GM12874 (cell line): ENCODE results near the gene SMARCB1.

Source experiments
- TF ChIP-seq, protein P1 (sequence below): IDR thresholded peaks from 2 replicates; pipeline ENCODE4 v1.5.1; 2011; ENCODE audit warnings: low read depth, mild to moderate bottlenecking, control low read depth, low read length, moderate library complexity; ENCODE audit not compliant: insufficient read depth

The SMARCB1 gene

DNA sequence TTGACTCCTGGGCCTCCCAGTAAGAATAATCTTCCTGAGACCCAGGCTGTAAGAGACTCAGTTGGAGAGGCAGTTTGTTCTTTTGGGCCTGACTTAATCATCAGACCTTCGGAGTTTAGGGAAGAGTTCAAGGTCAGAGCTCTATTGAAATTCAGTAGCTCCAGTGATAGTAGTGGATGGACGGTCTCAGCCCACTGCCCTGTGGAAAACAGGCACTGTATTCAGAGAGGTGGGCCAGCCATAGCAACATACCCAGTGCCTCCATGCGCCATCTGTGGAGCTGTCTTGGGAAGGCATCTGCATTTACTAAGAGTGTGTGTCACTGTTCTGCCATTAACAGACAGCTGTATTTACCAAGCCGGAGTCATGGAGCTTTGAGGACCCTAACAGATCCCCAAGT, 2.9 kb downstream of the SMARCB1 start:
- TF ChIP-seq, protein P1, sequence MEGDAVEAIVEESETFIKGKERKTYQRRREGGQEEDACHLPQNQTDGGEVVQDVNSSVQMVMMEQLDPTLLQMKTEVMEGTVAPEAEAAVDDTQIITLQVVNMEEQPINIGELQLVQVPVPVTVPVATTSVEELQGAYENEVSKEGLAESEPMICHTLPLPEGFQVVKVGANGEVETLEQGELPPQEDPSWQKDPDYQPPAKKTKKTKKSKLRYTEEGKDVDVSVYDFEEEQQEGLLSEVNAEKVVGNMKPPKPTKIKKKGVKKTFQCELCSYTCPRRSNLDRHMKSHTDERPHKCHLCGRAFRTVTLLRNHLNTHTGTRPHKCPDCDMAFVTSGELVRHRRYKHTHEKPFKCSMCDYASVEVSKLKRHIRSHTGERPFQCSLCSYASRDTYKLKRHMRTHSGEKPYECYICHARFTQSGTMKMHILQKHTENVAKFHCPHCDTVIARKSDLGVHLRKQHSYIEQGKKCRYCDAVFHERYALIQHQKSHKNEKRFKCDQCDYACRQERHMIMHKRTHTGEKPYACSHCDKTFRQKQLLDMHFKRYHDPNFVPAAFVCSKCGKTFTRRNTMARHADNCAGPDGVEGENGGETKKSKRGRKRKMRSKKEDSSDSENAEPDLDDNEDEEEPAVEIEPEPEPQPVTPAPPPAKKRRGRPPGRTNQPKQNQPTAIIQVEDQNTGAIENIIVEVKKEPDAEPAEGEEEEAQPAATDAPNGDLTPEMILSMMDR = no peak

DNA sequence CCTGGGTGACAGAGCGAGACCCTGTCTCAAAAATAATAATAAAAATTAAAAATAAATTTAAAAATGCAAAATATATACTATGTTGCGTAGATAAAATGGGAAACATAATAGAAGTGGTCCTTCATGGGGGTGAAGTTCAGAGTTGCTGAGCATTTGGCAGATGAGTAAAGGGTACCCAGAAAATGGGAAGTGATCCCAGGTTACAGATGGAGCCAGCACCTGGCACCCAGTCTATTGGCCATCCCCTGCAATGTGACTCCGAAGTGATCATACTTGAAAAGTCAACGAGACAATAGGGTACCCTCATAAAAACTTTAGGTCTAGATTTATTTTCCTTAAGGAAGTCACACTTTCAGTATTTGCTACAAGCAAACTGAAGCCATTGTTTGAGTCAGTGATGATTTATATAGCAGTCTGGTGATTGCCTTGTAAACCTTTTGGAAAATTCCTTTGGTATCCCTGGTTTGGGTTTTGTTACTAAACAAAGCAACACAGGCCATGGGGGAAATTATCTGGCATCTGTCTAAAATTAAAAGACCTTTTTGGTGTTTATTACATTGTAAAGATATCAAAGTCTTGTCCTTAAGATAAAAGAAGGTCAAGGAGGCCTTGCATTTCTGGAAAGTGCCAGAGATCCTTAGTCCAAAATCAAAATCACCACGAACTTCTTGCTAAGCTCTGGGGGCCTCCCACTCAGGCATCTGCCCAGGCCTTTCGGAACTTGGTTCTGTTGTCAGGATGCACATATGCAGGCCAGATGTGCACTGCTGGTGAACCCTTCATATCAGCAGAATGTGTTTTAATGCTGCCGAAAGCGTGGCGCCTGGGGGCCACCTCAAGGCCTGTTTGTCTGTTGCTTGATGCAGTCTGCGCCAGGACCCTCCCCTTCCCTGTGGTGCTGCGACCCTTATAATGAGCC, 4.3 kb downstream of the SMARCB1 start:
- TF ChIP-seq, protein P1 = no peak

DNA sequence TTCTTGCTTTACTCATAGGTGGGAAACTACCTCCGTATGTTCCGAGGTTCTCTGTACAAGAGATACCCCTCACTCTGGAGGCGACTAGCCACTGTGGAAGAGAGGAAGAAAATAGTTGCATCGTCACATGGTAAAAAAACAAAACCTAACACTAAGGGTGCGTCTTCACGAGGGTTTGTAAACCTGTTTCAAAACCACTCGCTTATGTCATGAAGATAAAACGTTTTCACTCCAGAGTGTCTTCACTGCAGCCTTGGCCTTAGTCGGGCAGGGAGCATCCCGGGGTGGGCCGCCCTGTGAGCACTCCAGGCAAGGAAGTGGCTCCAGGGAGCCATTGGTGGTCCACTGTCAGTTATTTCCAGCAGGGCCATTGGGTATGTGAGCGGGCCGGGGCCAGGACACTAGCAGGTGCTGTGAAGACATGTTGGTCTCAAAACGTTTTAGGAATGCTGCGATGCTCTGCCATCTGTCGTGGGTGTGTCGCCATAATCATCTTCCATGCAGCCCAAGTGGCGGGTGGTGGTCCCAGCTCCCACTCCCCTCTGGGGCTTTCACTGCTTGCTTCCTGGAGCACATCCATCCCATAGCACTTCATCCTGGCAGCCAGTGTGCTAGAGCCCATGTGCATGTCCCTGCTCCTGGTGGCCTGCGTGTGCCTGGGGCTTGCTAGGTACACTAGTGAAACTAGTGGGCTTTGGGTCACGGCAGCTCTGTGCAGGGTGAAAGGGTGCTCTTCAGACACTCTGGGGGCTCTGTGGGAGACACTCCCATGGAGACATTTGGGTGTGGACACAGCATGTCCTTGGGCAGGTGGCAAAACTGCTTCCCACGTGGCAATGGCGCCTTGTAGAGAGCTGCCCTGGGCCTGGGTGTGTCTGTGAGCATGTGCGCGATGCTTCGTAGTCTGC, 5.2 kb downstream of the SMARCB1 start:
- TF ChIP-seq, protein P1 = no peak

DNA sequence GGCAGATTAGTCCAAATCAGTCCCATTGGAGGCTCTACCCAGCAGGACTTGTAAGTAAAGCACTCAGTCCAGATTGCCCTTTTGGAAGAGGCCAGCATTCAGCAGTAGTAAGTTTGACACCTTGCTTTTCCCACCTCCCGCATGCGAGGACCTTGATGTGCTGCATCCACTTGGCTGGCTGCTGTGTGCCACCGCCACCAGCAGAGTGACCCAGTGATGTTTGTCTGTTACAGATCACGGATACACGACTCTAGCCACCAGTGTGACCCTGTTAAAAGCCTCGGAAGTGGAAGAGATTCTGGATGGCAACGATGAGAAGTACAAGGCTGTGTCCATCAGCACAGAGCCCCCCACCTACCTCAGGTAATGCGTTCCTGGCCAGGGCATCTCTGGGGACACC, 6.6 kb downstream of the SMARCB1 start:
- TF ChIP-seq, protein P1 = no peak

DNA sequence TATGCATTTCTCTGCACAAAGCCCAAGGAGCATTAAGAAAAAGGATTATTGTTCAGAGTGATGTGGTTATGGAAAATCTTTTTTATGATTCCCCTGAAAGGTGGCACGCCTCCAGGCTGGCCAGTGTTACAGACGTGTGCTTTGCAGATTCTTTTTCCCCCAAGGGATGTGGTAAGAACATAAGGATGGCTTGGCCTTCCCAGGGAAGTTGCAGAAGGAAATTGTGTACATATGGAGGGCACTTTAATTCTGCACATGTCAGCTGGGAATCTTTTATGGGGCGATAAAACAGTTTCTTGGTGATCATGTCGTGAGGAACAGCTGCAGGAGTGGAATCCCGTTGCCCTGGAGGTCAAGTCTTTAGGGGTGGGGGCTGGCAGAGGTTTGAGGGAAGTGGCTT, 9.7 kb downstream of the SMARCB1 start:
- TF ChIP-seq, protein P1 = no peak

DNA sequence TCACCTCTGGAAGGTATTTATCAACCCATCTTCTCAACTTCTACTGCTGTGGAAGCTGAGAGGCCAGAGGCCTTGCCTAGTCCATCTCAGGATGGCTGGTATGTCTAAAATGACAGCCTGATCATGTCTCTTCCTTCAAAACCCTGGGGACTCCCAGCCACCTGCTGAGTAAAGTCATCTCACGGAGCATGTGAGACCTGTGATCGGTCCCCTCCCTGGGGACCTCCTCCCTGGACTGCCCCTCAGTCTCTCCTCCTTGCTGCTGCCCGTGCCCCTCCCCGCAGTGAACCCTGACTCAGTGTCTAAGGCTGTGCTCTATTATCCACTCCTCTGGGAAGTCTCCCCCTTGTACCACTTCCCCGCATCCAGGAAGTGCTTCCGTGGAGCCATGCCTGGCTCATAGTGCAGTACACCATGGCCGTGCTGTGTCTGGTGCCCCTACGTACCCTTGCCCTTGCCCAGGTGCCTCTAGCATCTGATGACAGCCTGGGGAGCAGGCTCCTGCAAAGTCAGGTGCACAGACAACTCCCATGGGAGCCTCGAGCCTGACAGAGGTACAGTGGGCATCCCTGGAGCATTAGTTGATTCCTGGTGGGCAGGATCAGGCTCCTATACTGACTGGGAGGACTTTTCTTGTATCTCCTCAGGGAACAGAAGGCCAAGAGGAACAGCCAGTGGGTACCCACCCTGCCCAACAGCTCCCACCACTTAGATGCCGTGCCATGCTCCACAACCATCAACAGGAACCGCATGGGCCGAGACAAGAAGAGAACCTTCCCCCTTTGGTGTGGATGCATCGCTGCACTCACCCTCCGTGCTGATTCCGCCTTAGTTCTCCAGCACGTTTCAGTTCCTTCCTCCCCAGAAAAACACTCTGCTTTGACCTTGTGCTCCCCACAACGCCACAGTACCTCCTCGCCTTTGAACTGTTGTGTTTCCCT, 13.8 kb downstream of the SMARCB1 start:
- TF ChIP-seq, protein P1 = no peak
